Panc1 (cell line): Measurements from ENCODE around the gene CCDC196. TPM values are rescaled to one million over a fixed set of nuclear protein-coding genes. Genes with fewer than 3 reads are reported as not detected.

Experiments
- ATAC-seq: fragments of 200-7000 bp; cut with Tn5 transposase; 2 replicates; pipeline ENCODE4 v1.9.1; 2020; ENCODE audit warnings: mild to moderate bottlenecking, moderate library complexity
- BruUV-seq: library from RNA; stranded (reverse); fragments of 400-500 nt; replicated peaks from 2 replicates; lab custom pipeline; 2021; lab: Mats Ljungman, UMichigan
- CTCF ChIA-PET: fragments of 300-600 bp; sonication (Branson Sonifier 250); formaldehyde crosslinking; loops from one replicate; lab custom pipeline; 2022; ENCODE audit warnings: antibody characterized with exemption; lab: Charles Lee
- POLR2A ChIA-PET: fragments of 300-600 bp; sonication (Branson Sonifier 250); formaldehyde crosslinking; loops from one replicate; lab custom pipeline; 2022; ENCODE audit warnings: antibody characterized with exemption; lab: Charles Lee
- DNase-seq: peaks from one replicate; pipeline ENCODE4 v3.0.0-alpha.2; 2010; ENCODE audit warnings: low read depth, low spot score
- H3K27ac ChIP-seq: 2 replicates; pipeline ENCODE4 v1.5.1; 2011; ENCODE audit warnings: mild to moderate bottlenecking, low read length, inconsistent platforms
- H3K27me3 ChIP-seq: fragments of 200-500 bp; sonication (Bioruptor generic); 2 replicates; pipeline ENCODE4 v1.6.0; 2014; ENCODE audit warnings: low read length, inconsistent platforms; ENCODE audit not compliant: control insufficient read depth, insufficient read depth
- H3K36me3 ChIP-seq: fragments of 200-500 bp; sonication (Bioruptor generic); 2 replicates; pipeline ENCODE4 v1.5.1; 2014; ENCODE audit warnings: inconsistent platforms, mild to moderate bottlenecking, low read length, moderate library complexity; ENCODE audit not compliant: control insufficient read depth, insufficient read depth
- H3K4me1 ChIP-seq: 2 replicates; pipeline ENCODE4 v1.5.1; 2011; ENCODE audit warnings: inconsistent platforms, mild to moderate bottlenecking, low read length, moderate library complexity; ENCODE audit not compliant: control insufficient read depth, insufficient read depth
- H3K4me3 ChIP-seq, 2 experiments: 2 replicates each; pipeline ENCODE4 v1.5.1; 2011 to 2012; ENCODE audit warnings: low read depth in 2 of 2, low read length in 2 of 2, mild to moderate bottlenecking in 2 of 2, inconsistent platforms in 1 of 2, moderate library complexity in 1 of 2
- H3K9me3 ChIP-seq: fragments of 200-500 bp; sonication (Bioruptor generic); 2 replicates; pipeline ENCODE4 v1.5.1; 2014; ENCODE audit warnings: low read depth, mild to moderate bottlenecking, inconsistent platforms, low read length, moderate library complexity; ENCODE audit not compliant: control insufficient read depth, insufficient read depth
- CTCF ChIP-seq: fragments of 450-650 bp; IDR thresholded peaks from 2 replicates; pipeline ENCODE4 v1.5.1; 2017; ENCODE audit warnings: mild to moderate bottlenecking
- POLR2AphosphoS5 ChIP-seq: IDR thresholded peaks from 2 replicates; pipeline ENCODE4 v1.6.1; 2012; ENCODE audit warnings: mild to moderate bottlenecking, low read depth, low read length, moderate library complexity
- REST ChIP-seq, 2 experiments: IDR thresholded peaks; 2 replicates each; pipeline ENCODE4 v1.6.1; 2011 to 2012; ENCODE audit warnings: low read depth in 2 of 2, control low read depth in 1 of 2, low read length in 1 of 2, mild to moderate bottlenecking in 1 of 2, moderate library complexity in 1 of 2; ENCODE audit not compliant: insufficient read depth in 1 of 2
- SIN3A ChIP-seq: IDR thresholded peaks from 2 replicates; pipeline ENCODE4 v1.6.1; 2012; ENCODE audit warnings: low read depth, mild to moderate bottlenecking, low read length, moderate library complexity, borderline replicate concordance; ENCODE audit not compliant: insufficient read depth
- TCF7L2 ChIP-seq: IDR thresholded peaks from 2 replicates; pipeline ENCODE4 v1.6.1; 2011; ENCODE audit warnings: mild to moderate bottlenecking, low read depth, low read length, inconsistent platforms
- in situ Hi-C: cut with HindIII; loops from 2 replicates; pipeline ENCODE4 v1.10.0; 2016; ENCODE audit warnings: low sequenced_read_pairs, low pct_unique_long_range_greater_than_20kb
- intact Hi-C: fragments of 100-400 bp; cut with micrococcal nuclease; formaldehyde crosslinking; loops from one replicate; pipeline ENCODE4 v1.10.0; 2022; ENCODE audit not compliant: unreplicated experiment
- total RNA-seq: library from RNA; stranded (reverse); gene quantifications from one replicate; pipeline ENCODE4 v1.2.1, GENCODE V29; 2021; ENCODE audit not compliant: unreplicated experiment

CCDC196 gene
- total RNA-seq, 1 experiment from 2014 or later, result not detected

GRCh38 chr14:66459603-66460002, 26.6 kb upstream of the CCDC196 start:
- H3K9me3 ChIP-seq, result no peaks in the 10 kb centered on the region
- H3K36me3 ChIP-seq, result no peaks in the 10 kb centered on the region
- ChIA-PET POLR2A (no interaction called here), CTCF (no interaction called here)
- no peak for ATAC-seq
- in situ Hi-C loops (no loop called here), intact Hi-C loops (no loop called here)
- H3K27ac ChIP-seq, result no peak overlapping the region
- H3K27me3 ChIP-seq, result no peaks in the 10 kb centered on the region
- TF ChIP-seq REST (IDR thresholded peaks at IDR 0.05; ENCODE audit: insufficient read depth in 1 of 2, low read depth in 2 of 2, low read length in 1 of 2) (no peak), CTCF (no peak), POLR2AphosphoS5 (no peak), SIN3A (no peak), TCF7L2 (no peak)
- no peaks in the 10 kb centered on the region for H3K4me1 ChIP-seq
- no TSS peak for BruUV-seq
- DNase-seq, result no peak
- no peak overlapping the region for H3K4me3 ChIP-seq

GRCh38 chr14:66464261-66464660, 21.9 kb upstream of the CCDC196 start:
- no peaks in the 10 kb centered on the region for H3K4me1 ChIP-seq
- CTCF ChIA-PET, result no interaction called here
- in situ Hi-C loops, result no loop called here
- POLR2A ChIA-PET, result no interaction called here
- no TSS peak for BruUV-seq
- TF ChIP-seq SIN3A (no peak), TCF7L2 (no peak), REST (IDR thresholded peaks at IDR 0.05; ENCODE audit: insufficient read depth in 1 of 2, low read depth in 2 of 2, low read length in 1 of 2) (no peak), CTCF (no peak), POLR2AphosphoS5 (no peak)
- H3K27me3 ChIP-seq, result no peaks in the 10 kb centered on the region
- intact Hi-C loops, result no loop called here
- ATAC-seq (no peak), DNase-seq (no peak)
- H3K27ac ChIP-seq, result no peak overlapping the region
- no peaks in the 10 kb centered on the region for H3K36me3 ChIP-seq
- H3K4me3 ChIP-seq, result no peak overlapping the region
- peaks cover 6% of the 10 kb centered on the region; the same call in 1 of the 2 replicates for H3K9me3 ChIP-seq
